ENCODE results near the gene LRCH1.

DNA sequence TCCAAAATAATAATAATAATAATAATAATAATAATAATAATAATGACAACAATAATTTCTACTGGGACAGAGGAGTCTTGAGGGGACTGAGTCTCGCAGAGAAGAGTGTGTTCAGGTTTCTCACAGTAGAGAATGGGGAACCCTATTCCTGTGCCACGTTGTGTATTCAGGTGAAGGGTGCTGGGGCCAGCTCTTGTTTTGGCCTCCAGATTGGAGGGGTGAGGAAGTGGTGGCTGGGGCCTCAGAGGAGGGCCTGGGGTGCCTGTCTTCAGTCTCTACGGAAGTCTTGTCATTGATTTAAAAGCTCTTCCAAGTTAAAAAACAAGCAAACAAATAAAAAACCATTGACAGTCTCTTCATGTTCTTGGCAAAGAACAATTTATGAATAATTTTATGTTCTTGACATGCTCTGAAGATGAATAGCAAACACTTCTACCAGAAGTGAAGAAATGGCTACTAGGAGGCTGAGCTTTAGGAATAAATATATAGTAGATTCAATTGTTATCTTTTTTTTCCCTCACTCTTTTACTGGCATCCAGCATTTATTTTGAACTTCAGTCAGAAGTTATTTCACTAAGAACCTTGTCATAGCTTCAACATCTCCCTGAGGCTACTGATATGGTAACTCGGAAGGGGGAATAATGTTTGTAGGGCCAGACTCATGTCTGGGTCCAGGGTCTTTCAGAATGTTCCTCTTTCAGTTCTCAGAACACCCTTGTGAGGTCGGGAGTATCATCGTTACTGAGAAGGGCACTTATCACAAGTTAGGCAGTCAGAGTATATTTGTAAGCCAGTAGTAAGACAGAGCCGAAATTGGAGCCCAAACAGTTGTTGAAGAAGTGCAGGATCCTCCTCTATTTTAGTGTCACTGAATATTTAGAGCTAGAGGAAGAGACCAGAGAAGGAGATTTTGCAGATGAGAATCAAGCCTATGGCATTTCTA is 13.1 kb downstream of the LRCH1 start:
- TF ChIP-seq, protein P1, sequence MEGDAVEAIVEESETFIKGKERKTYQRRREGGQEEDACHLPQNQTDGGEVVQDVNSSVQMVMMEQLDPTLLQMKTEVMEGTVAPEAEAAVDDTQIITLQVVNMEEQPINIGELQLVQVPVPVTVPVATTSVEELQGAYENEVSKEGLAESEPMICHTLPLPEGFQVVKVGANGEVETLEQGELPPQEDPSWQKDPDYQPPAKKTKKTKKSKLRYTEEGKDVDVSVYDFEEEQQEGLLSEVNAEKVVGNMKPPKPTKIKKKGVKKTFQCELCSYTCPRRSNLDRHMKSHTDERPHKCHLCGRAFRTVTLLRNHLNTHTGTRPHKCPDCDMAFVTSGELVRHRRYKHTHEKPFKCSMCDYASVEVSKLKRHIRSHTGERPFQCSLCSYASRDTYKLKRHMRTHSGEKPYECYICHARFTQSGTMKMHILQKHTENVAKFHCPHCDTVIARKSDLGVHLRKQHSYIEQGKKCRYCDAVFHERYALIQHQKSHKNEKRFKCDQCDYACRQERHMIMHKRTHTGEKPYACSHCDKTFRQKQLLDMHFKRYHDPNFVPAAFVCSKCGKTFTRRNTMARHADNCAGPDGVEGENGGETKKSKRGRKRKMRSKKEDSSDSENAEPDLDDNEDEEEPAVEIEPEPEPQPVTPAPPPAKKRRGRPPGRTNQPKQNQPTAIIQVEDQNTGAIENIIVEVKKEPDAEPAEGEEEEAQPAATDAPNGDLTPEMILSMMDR (IDR thresholded peaks at IDR 0.05; ENCODE audit: low read depth, low read length, missing input control) = no peak
- TF ChIP-seq, protein P2, sequence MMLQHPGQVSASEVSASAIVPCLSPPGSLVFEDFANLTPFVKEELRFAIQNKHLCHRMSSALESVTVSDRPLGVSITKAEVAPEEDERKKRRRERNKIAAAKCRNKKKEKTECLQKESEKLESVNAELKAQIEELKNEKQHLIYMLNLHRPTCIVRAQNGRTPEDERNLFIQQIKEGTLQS (IDR thresholded peaks at IDR 0.05) = no peak
